OCI-LY3 (cell line): Measurements from ENCODE around the gene GTF2I.

Source experiments
- EZH2phosphoT487 ChIP-seq: fragments of 200-600 bp; shearing (Covaris generic); IDR thresholded peaks from 2 replicates; pipeline ENCODE4 v1.6.1; 2018; ENCODE audit warnings: antibody characterized with exemption, mixed run types, low read depth
- TF ChIP-seq, protein P1 (sequence below): fragments of 200-600, 300-600 bp; sonication (generic); IDR thresholded peaks from 2 replicates; pipeline ENCODE4 v1.5.1; 2014; ENCODE audit warnings: antibody characterized with exemption, low read length, low read depth

DNA sequence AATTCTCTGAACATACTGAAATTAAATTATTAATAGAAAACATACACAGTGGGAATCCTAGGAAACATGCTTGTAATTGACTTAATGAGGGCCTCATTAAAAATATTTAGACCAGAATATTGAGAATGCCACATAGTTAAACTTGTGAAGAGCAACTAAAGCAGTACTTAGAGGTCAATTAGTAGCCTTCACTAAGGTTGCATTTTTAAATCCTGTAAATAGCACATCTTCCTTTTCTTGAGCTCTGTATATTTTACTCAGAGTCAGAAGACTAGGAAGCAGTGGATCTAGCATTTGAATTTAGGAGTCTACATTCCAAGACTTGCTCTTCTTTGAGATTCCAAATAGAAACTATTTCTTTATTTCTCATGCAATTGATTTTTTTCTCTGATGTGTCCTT, 56.0 kb downstream of the GTF2I start:
- TF ChIP-seq, protein P1, sequence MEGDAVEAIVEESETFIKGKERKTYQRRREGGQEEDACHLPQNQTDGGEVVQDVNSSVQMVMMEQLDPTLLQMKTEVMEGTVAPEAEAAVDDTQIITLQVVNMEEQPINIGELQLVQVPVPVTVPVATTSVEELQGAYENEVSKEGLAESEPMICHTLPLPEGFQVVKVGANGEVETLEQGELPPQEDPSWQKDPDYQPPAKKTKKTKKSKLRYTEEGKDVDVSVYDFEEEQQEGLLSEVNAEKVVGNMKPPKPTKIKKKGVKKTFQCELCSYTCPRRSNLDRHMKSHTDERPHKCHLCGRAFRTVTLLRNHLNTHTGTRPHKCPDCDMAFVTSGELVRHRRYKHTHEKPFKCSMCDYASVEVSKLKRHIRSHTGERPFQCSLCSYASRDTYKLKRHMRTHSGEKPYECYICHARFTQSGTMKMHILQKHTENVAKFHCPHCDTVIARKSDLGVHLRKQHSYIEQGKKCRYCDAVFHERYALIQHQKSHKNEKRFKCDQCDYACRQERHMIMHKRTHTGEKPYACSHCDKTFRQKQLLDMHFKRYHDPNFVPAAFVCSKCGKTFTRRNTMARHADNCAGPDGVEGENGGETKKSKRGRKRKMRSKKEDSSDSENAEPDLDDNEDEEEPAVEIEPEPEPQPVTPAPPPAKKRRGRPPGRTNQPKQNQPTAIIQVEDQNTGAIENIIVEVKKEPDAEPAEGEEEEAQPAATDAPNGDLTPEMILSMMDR = no peak
- TF ChIP-seq EZH2phosphoT487 = no peak
